Astrocyte (in vitro differentiated cells and primary cell): ENCODE data around the gene PSAT1. TPM values are rescaled to one million over a fixed set of nuclear protein-coding genes. Genes with fewer than 3 reads are reported as not detected.
A peak's percentile ranks its signal among the peaks of the same experiment; 100 is the strongest.

Source experiments
- DNase-seq: peaks from one replicate; pipeline ENCODE4 v3.0.0-alpha.2; 2010; ENCODE audit warnings: low read depth
- FAIRE-seq: peaks from 2 replicates; lab custom pipeline; 2011; peaks lifted over from hg19 to GRCh38; lab: Jason Lieb, UNC
- H2AFZ ChIP-seq: 2 replicates; pipeline ENCODE4 v1.6.0; 2012; ENCODE audit warnings: low read depth, low read length, inconsistent platforms
- H3K27ac ChIP-seq: 2 replicates; pipeline ENCODE4 v1.5.1; 2011; ENCODE audit warnings: low read depth, low read length, inconsistent platforms
- H3K27me3 ChIP-seq: 2 replicates; pipeline ENCODE4 v1.6.0; 2011; ENCODE audit warnings: low read length, inconsistent platforms; ENCODE audit not compliant: insufficient read depth
- H3K36me3 ChIP-seq: 2 replicates; pipeline ENCODE4 v1.5.1; 2011; ENCODE audit warnings: low read length, inconsistent platforms; ENCODE audit not compliant: insufficient read depth
- H3K4me1 ChIP-seq: 2 replicates; pipeline ENCODE4 v1.5.1; 2011; ENCODE audit warnings: low read length, inconsistent platforms; ENCODE audit not compliant: insufficient read depth
- H3K4me2 ChIP-seq: 2 replicates; pipeline ENCODE4 v1.6.0; 2012; ENCODE audit warnings: low read length, inconsistent platforms
- H3K4me3 ChIP-seq: 2 replicates; pipeline ENCODE4 v1.5.1; 2011; ENCODE audit warnings: low read depth, mild to moderate bottlenecking, low read length, inconsistent platforms; ENCODE audit not compliant: insufficient read depth
- H3K79me2 ChIP-seq: 2 replicates; pipeline ENCODE4 v1.6.0; 2012; ENCODE audit warnings: mild to moderate bottlenecking, low read length, inconsistent platforms; ENCODE audit not compliant: insufficient read depth
- H3K9ac ChIP-seq: 2 replicates; pipeline ENCODE4 v1.6.0; 2012; ENCODE audit warnings: mild to moderate bottlenecking, low read length, inconsistent platforms
- H3K9me3 ChIP-seq: 2 replicates; pipeline ENCODE4 v1.5.1; 2012; ENCODE audit warnings: low read depth, mild to moderate bottlenecking, low read length, inconsistent platforms; ENCODE audit not compliant: insufficient read depth
- H4K20me1 ChIP-seq: 2 replicates; pipeline ENCODE4 v1.6.0; 2012; ENCODE audit warnings: low read length, inconsistent platforms; ENCODE audit not compliant: insufficient read depth
- H3K27ac Mint-ChIP-seq: one replicate; pipeline ENCODE4 v1.8.0; 2021; ENCODE audit warnings: mild to moderate bottlenecking, mixed read lengths; ENCODE audit not compliant: unreplicated experiment
- H3K27me3 Mint-ChIP-seq: one replicate; pipeline ENCODE4 v1.8.0; 2021; ENCODE audit warnings: low read depth, mixed read lengths; ENCODE audit not compliant: unreplicated experiment
- H3K36me3 Mint-ChIP-seq: one replicate; pipeline ENCODE4 v1.8.0; 2021; ENCODE audit warnings: low read depth, mixed read lengths; ENCODE audit not compliant: unreplicated experiment
- H3K4me1 Mint-ChIP-seq: one replicate; pipeline ENCODE4 v1.8.0; 2021; ENCODE audit warnings: low read depth, mixed read lengths; ENCODE audit not compliant: unreplicated experiment
- H3K4me3 Mint-ChIP-seq: one replicate; pipeline ENCODE4 v1.8.0; 2021; ENCODE audit warnings: mild to moderate bottlenecking, moderate library complexity, mixed read lengths; ENCODE audit not compliant: unreplicated experiment
- H3K9me3 Mint-ChIP-seq: one replicate; pipeline ENCODE4 v1.8.0; 2021; ENCODE audit warnings: mild to moderate bottlenecking, mixed read lengths; ENCODE audit not compliant: unreplicated experiment
- CTCF ChIP-seq: IDR thresholded peaks from 2 replicates; pipeline ENCODE4 v1.5.1; 2011; ENCODE audit warnings: low read depth, mild to moderate bottlenecking, inconsistent platforms, low read length, moderate library complexity; ENCODE audit not compliant: insufficient read depth
- EZH2 ChIP-seq: IDR thresholded peaks from 2 replicates; pipeline ENCODE4 v1.6.1; 2012; ENCODE audit warnings: mild to moderate bottlenecking, low read length, inconsistent platforms; ENCODE audit not compliant: insufficient read depth
- total RNA-seq: library from RNA; stranded (reverse); gene quantifications from 2 replicates; pipeline ENCODE4 v1.2.1, GENCODE V29; 2021

The PSAT1 gene
- total RNA-seq, 1 donor from 2014 or later = 335 TPM

- no peak overlapping the region for H3K4me3 ChIP-seq
- TF ChIP-seq EZH2 = no peak
- no peak for TF ChIP-seq CTCF
- Mint-ChIP-seq H3K36me3 (peaks cover 6% of the 10 kb centered on the region), H3K4me3 (peak overlapping the region; percentile 4), H3K27me3 (peaks cover 2% of the 10 kb centered on the region), H3K9me3 (no peaks in the 10 kb centered on the region), H3K27ac (no peak overlapping the region), H3K4me1 (peaks cover 13% of the 10 kb centered on the region)
- no peak overlapping the region for H3K4me2 ChIP-seq
- no peak overlapping the region for H3K9ac ChIP-seq
- DNase-seq = no peak
- H3K27me3 ChIP-seq = no peaks in the 10 kb centered on the region
- peaks cover 8% of the 10 kb centered on the region for H3K4me1 ChIP-seq
- no peaks in the 10 kb centered on the region for H3K36me3 ChIP-seq
- no peaks in the 10 kb centered on the region for H3K9me3 ChIP-seq
- H2AFZ ChIP-seq = no peak overlapping the region
- H3K79me2 ChIP-seq = peaks cover 8% of the 10 kb centered on the region
- FAIRE-seq = no peak
- H4K20me1 ChIP-seq = no peaks in the 10 kb centered on the region
- no peak overlapping the region for H3K27ac ChIP-seq
These were observed 1.7 kb upstream of the PSAT1 start for GRCh38 chr9:78295177-78295575.

- Histone ChIP-seq H3K36me3 (no peaks in the 10 kb centered on the region), H4K20me1 (no peaks in the 10 kb centered on the region), H3K27me3 (no peaks in the 10 kb centered on the region), H2AFZ (peak overlapping the region; percentile 94), H3K27ac (no peak overlapping the region), H3K9ac (peak overlapping the region; percentile 83), H3K4me1 (peaks cover 8% of the 10 kb centered on the region), H3K9me3 (no peaks in the 10 kb centered on the region), H3K4me2 (peak overlapping the region; percentile 99), H3K79me2 (peaks cover 10% of the 10 kb centered on the region), H3K4me3 (peak overlapping the region; percentile 79)
- TF ChIP-seq EZH2 = no peak
- TF ChIP-seq CTCF = no peak
- Mint-ChIP-seq H3K4me3 (peak overlapping the region; percentile 90), H3K27me3 (no peaks in the 10 kb centered on the region), H3K27ac (peak overlapping the region; percentile 99), H3K36me3 (peaks cover 8% of the 10 kb centered on the region), H3K9me3 (no peaks in the 10 kb centered on the region), H3K4me1 (peaks cover 15% of the 10 kb centered on the region)
- FAIRE-seq (no peak), DNase-seq (no peak)
These were observed 1.2 kb upstream of the PSAT1 start for GRCh38 chr9:78295731-78296130.

GRCh38 chr9:78296201-78296892 lies 578 bp upstream of the PSAT1 start:
- H3K27ac Mint-ChIP-seq = peak overlapping the region; percentile 99

More at GRCh38 chr9:78296201-78296892, 578 bp upstream of the PSAT1 start:
- Mint-ChIP-seq H3K9me3 (no peaks in the 10 kb centered on the region), H3K4me3 (peak overlapping the region; percentile 90), H3K36me3 (peaks cover 8% of the 10 kb centered on the region), H3K27me3 (no peaks in the 10 kb centered on the region), H3K4me1 (peaks cover 17% of the 10 kb centered on the region)
- H3K4me1 ChIP-seq = peaks cover 8% of the 10 kb centered on the region
- TF ChIP-seq EZH2 (no peak), CTCF (no peak)
- H3K9me3 ChIP-seq = no peaks in the 10 kb centered on the region
- peaks cover 10% of the 10 kb centered on the region for H3K79me2 ChIP-seq
- H2AFZ ChIP-seq = peak overlapping the region; percentile 94
- FAIRE-seq (no peak), DNase-seq (no peak)
- H3K36me3 ChIP-seq = no peaks in the 10 kb centered on the region
- H3K27ac ChIP-seq = peak overlapping the region; percentile 46
- peak overlapping the region; percentile 79 for H3K4me3 ChIP-seq
- H4K20me1 ChIP-seq = no peaks in the 10 kb centered on the region
- H3K9ac ChIP-seq = peak overlapping the region; percentile 83
- no peaks in the 10 kb centered on the region for H3K27me3 ChIP-seq
- H3K4me2 ChIP-seq = peak overlapping the region; percentile 99
